Kidney glomerular epithelial cell (primary cell): ENCODE results near the gene CEP170B.
A peak's percentile ranks its signal among the peaks of the same experiment; 100 is the strongest.

Source experiments
- DNase-seq: peaks from one replicate; lab custom pipeline; 2025; lab: John Stamatoyannopoulos, UW

CEP170B gene

DNA sequence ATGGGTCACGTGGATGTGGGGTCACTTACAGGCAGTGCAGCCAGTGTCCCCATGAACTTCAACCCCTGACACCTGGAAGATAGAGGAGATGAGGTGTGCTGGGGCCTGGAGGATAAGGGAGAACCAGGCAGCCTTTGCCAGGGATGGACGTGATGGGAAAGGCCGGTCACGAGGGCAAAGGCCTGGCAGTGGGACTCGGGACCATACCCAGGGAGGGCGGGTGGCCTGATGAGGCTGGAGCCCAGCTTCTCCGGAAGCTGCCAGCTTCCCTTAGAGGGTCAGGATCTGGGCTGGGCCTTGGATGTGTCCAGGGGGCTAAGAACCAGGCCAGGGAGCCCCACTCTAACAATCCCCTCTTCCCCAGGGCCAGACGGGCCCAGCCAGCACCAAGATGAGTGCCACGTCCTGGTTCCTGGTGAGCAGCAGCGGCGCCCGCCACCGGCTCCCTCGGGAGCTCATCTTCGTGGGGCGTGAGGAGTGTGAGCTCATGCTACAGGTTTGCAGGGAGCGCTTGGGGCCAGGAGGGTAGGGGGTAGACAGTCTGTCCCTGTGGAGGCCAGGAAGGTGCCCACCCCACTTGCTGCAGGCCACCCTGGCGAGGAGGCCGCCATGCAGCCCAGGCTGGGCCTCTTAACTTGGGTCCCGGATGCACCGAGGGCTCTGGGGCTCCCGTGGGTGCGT lies 3.1 kb downstream of the CEP170B start:
- DNase-seq, result no peak

DNA sequence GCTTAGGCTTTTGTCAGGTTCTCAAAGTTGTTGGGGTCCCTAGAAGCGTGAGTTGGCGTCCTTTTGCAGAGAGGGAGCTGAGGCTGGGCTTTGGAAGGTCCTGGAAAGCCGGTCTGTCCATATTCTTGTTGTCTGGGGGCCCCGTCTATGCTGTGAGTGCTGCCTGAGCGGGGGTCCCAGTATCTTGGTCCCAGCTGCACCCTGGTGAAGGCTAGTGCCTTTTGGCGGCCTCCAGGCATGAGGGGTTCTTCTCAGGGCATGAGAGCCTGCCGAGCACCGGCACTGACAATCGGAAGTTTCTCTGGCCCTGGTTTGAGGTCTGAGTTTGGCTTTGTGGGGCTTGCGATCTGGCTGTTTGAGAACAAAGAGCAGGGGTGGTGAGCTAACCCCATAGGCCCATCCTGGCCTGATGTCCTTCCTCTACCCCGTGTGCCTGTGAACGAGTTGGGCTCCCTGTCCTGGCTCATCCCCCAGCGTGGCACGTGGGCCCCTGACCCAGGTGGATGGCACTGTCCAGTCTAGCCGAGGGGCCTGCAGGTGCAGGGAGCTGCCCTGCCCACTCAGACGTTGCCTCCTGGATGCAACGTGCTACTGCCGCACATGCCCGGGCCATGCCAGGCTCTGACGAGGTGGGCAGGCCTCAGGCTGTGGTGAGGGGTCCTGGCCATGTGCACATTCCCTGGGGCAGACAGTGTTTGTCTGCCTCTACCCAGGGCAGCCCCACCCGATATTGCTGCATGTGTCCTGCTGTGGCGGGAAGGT lies 3.9 kb downstream of the CEP170B start:
- DNase-seq, result no peak

DNA sequence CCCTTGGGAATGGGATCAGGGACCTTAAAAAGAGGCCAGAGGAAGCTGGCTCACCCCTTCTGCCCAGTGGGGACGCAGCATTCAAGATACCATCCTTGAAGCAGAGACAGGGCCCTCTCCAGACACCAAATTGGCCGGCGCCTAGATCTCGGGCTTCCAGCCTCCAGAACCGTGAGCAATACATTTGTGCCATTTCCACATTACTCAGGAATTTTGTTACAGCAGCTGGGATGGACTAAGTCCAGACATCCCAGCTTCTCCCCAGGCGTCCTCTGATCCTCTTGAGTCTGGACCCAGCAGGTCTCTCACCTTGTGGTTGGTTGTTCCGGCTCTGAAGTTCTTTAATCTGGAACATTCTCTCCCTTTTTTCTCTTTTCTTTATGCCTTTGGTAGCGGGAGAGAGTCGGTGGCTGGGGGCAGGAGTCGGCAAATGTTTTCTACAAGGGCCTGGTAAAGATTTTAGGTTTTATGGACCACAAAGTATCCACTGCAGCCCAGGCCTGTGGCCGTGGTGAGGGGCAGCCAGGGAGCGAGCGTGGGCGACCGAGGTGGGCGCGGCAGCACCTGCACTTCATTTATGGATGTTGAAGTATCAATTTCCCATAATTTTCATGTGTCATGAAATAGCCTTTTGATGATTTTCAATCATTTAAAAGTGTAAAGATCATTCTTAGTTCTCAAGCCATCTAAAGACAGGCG lies 4.8 kb downstream of the CEP170B start:
- no peak for DNase-seq

DNA sequence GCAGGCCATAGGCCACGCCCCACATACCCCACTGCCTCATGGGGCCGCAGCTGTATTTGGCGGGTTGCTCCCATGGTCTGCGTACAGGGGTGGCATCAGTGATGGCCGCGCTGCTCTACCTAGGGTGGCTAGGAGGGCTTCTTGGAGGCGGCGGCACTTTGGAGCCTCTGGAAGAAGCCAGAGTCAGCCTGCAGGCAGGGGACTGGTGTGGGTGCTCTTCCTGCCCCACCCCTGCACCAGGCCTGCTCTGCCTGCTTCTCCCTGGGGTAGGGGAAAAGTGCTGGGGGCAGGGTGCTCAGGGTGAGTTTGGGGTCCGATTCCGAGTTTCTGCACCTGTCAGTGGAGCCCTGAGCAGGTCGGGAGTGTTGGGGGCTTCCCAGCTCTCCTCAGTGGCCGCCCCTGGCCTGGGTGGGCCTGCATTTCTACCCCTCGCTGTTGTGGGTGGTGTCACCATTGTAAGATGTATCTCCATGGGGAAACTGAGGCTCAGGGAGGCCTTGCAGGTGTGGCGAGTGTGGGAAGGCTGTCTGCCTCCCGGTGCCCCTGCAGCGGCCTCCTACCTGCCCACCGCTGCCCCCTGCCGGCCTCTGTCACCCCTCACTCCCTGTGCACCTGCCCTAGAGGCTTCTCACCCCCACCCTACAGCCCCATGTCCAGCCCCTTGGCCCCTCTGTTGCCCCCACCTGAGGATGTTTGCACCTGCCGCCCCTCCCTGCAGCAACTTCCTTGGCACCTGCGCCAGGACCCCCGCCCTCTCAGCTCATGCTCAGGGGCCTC lies 5.5 kb downstream of the CEP170B start:
- no peak for DNase-seq

DNA sequence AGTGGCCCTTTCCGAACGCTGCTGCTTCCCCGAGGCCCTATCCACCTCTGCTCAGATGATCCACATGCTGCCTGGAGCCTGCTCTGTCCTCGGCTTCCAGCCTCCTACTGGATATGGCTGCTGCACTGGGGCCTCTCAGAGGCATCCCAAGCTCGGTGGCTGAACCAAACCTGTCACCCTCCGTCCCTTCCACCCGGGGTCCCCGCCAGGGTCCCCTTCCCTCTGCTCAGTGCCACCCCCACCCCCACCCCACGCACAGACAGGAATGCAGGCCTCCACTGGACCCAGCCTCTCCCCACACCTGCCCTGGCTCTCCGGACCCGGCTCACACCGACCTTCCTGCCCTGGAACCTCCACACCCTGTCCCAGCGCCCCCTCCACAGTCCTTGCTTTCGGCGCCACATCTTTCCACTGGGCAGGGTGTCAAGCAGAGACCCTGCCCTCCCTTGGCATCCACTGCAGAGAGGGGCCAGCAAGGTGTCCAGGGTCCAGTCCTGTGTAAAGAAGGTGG lies 6.1 kb downstream of the CEP170B start:
- no peak for DNase-seq

DNA sequence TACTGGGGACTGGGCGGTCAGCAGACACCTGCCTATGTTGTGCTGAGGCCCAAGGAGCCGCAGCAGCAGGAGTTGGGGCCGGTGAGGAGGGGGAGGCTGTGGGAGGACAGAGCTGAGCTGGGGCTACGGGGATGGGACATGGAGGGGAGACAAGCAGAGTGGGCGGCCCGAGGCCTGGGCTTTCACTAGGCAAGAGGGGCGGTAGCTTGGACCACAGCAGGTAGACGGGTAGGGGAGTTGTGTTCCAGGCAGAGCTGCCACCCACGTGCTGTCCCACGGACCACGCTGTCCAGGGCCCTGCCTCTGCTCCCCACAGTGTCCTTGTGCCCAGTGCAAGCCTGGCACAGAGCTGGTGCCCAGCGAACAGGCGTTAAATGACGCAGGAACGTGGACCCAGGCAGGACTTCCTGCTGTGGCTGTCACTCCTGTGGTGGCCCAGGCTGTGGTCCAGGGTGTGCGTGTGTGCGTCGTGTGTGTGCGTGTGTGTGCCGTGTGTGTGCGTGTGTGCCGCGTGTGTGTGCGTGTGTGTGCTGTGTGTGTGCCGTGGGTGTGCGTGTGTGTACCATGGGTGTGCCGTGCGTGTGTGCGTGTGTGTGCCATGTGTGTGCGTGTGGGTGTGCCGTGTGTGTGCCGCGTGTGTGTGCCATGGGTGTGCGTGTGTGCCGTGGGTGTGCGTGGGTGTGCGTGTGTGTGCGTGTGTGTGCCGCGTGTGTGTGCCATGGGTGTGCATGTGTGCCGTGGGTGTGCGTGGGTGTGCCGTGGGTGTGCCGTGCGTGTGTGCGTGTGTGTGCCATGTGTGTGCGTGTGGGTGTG lies 6.8 kb downstream of the CEP170B start:
- DNase-seq, result no peak

DNA sequence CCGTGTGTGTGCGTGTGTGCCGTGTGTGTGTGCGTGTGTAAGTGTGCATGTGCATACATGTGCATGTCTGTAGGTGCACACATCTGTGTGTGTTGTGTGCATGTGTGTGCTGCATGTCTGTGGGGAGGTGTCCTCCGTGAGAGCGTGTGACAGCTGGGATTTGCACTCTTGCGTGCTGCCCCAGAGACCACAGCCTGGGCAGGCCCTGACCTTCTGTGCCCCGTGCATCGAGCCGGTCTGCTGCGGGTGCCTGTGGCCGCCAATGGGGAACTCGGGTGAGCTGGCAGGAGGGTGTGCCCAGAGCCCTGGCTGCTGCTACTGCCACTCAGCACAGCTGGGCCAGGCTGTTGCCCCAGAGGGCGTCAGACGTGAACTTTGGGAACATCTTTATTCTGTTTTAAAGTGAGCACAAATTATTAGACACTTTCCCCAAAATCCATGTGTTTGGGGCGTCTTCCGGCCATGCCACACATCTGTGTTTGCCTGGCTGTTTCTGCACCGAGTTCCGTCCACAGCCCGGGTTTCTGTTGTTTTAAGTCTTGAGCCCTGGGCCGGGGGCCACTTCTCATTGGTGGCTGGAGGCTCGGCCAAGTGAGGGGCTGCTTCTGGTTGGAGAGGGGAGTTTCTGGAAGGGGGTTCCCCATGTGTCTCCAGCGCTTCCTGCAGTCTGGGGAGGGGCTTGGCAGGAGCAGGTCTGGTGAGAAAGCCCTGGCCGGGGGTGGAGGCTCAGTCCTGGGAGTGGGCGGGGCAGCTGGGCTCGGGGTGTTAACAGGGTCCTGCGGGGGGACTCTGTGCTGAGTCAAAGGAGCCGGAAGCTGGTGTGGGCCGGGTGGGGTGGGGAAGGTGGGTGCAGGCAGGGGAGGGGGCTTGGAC lies 7.6 kb downstream of the CEP170B start:
- peak; percentile 9 for DNase-seq

DNA sequence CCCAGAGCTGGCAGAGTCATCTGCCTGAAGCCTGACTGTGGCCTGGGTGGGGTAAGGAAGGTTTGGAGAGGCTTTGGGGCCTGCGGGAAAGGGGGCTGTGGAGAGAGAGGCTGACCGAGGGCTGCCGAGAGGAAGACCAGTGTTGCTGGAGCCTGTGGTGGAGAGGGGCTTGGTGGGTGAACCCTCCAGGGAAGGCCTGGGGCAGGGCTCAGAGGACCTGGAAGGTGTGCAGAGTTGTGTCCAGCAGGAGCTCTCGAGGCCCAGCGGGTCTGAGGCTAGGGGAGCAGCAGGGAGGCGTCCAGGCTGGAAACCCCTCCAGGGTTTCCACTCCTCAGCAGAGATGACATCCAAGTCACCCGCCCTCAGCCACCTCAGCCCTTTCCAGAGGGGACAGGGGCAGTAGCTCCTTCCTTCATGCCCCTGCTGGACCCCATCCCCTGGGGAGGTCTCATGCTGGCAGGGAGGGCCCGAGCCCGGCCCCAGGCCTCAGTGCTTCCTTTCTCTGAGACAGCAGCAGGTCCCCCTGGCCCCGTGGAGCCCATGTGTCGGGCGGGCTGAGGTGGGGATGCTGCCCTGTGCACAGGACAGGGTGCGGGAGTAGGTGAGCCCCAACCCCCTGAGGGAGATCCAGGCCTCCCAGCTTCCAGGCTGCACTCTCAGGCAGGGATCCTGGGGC lies 8.4 kb downstream of the CEP170B start:
- no peak for DNase-seq

DNA sequence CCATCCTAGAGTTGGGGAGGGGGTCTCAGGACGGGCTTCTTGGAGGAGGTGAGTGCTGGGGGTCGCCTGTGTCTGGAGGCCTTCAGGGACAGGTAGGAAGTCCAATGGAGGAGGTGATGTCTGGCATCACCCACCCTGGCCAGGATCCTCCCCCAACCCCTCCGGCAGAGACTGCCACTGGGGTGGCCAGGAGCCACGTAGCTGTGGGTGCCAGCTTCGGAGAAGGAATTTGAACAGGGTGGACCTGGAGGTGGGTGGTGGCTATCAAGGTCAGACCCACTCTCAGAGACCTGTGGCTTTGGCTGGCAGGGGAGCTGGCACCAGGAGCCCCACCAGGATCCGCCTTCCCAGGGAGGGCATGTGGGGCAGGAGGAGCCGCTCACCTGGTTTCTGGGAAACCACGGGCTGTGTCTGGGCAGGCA lies 9.1 kb downstream of the CEP170B start:
- no peak for DNase-seq

DNA sequence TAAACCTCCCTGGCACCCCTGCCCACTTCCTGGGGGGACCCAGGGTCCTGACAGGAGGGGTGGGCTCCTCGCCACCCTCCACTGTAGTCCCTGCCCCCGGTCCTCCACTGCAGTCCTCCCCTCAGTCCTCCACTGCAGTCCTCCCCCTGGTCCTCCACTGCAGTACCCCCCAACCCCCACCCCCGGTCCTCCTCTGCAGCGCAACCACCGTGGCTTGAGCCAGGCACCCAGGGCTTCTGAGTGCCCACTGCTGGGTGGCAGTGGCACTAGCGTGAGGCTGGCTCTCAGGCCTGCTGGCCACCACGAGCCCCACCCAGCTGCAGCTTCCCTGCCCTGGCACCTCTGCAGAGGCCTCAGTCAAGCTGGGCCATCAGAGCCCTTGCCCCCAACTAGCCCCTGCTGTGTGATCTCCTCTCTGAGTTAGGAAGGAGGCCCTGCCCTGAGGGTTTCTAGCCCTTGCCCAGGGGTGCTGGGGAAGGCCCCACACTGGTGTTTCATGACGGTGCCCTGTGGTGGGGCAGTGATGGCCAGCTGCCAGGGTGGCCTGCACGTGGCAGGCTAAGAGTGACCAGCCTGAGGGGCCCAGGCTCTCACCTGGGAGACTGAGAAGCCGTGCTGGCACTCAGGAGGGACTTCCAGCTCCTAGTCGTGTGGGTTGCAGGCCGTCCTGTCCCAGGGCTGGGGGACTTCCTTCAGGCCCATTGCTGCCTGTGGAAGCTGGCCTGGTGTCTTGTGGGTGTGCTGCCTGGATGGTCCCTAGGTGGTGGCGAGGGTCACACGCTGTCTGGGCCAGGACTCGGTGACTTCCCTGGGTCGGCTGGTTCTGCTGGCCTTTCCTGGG lies 9.7 kb downstream of the CEP170B start:
- DNase-seq, result no peak

DNA sequence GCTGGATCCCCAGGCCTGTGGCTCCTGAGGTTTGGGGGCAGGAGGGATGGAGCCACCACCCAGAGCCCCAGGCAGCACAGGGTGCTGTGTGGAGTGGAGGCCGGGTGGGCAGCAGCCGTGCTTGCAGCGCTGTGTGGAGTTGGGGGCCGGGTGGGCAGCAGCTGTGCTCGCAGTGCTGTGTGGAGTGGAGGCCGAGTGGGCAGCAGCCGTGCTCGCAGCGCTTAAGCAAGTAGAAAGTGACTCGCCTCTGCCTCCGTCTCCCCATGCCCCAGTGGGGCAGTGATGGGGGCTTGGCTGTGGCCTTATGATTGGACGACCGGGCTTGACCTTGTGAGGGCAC lies 10.3 kb downstream of the CEP170B start:
- no peak for DNase-seq

DNA sequence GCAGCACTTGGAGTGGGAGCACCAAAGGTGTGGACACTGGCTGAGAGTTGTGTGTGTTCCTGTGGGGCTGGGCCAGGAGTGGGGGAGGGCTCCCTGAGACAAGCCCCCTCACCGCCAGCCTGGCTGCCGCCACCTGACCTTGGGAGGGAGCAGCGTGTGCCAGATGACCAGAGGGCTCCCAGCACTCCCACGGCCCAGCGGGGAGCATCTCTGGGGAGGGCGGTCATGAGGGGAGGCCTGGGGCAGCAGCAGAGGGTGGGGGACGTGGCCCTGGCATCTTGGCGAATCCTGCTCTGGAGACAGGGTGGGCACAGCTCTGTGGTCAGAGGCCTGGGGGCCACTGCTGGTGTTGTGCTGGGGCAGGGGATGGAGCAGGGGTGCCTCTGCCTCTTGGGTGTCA lies 10.7 kb downstream of the CEP170B start:
- DNase-seq, result no peak

DNA sequence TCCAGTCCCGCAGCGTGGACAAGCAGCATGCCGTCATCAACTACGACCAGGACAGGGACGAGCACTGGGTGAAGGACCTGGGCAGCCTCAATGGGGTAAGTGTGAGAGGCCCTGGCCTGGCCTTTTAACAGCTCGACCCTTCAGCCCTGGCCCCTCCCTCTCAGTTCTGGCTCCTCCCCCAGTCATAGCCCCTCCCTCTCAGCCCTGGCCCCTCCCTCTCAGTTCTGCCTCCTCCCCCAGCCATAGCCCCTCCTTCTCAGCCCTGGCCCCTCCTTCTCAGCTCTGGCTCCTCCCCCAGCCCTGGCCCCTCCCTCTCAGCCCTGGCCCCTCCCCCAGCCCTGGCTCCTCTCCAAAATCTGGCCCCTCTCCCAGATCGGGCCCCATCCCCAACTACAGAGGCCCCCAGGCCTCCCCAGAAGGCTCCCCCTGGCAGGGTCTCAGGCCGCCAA lies 11.2 kb downstream of the CEP170B start:
- DNase-seq, result peak; percentile 9

DNA sequence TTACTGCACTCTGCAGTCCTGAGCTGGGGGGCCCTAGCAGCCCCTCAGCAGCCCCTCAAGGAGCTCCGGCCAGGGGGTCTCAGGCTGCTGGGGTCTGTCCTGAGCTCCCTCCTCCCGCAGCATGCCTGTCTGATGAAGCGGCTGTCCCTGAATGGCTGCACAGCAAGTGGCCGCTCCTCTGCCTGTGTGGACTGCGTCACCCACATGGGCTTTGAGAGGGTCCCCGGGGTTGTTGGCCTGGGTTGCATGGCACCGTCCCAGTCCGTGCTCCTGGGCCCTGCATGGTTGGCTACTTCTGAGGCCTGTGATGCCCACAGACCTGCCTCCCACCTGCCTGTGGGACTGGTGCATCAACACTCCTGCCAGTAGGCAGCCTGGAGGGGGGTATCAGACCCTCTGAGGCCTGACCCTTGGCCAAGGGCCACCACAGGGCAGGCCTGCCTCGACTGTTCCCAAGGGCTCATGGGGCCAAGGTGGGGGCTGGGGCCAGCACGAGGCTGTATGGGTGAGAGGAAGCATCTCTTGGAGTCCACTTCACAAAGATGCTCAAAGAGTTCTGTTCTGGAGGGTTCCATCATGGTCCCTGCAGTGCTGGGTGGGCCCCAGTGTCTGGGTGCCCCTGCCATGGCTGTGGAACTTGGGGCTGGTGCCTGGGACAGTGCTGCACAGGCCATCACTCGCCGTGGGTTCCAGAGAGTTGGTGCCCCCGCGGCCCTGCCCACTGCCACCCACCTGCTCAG lies 12.2 kb downstream of the CEP170B start:
- DNase-seq, result no peak

DNA sequence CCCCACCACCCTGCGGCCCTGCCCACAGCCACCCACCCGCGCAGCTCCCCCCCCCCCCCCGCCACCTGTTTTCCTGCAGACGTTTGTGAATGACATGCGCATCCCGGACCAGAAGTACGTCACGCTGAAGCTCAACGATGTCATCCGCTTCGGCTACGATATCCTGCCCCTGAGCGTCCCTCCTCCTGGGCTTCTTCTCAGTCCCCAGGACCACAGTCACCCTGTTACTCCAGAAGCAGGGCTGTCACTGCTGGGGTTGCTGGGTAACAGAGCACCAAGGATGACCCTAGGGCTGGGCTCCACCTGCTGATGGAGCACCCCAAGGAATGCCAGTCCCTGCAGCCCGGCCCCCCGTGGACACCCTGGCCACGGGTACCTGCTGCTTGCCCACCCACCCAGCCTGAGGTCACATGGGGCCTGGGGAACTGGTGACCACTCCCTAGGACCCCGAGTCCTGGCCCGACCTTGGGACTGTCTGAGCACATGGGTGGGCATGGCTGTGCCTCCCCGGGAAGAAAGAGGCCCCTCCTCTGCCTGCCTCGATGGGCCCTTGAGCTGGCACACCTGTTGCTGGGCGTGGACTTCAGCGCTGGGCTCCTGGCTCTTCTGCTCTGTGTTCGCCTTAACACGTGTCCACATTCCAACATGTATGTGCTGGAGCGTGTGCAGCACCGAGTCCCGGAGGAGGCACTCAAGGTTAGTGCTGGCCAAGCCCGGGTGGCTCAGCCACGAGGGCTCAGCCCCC lies 12.9 kb downstream of the CEP170B start:
- DNase-seq, result no peak

DNA sequence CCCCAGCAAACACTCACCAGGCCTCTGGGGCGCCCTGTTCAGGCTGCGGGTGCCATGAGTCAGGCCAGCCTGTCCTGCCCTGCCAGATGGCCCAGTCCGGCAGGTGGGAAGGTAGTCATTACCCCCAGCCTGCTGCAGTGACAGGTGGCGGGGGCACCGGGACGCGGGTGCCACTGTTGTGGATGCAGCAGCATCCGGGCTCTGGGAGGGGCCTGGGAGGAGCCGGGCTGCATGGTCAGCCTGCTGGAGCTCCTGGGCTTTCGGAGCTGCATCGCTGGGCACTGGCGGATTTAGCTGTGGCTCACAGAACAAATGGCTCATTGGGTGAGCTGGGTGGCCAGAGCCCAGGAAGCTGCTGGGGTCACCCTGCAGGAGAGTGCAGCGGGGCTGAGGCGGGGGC lies 13.5 kb downstream of the CEP170B start:
- DNase-seq, result no peak
